ENCODE data around the gene AKR1C1.
"Not testable (repeated sequence)": the region's sequence is repeated elsewhere in the genome, so short reads cannot be mapped to it uniquely, and the experiment has no call there.

AKR1C1 gene

GRCh38 chr10:4972369-4973142 lies 9.3 kb downstream of the AKR1C1 start:
- H3K27ac ChIP-seq, H3K9ac ChIP-seq, H3K27me3 ChIP-seq, H3K4me3 ChIP-seq, H4K20me1 ChIP-seq, H3K4me2 ChIP-seq, H3K36me3 ChIP-seq, H3K4me1 ChIP-seq, H3K9me3 ChIP-seq: not testable (repeated sequence)

DNA sequence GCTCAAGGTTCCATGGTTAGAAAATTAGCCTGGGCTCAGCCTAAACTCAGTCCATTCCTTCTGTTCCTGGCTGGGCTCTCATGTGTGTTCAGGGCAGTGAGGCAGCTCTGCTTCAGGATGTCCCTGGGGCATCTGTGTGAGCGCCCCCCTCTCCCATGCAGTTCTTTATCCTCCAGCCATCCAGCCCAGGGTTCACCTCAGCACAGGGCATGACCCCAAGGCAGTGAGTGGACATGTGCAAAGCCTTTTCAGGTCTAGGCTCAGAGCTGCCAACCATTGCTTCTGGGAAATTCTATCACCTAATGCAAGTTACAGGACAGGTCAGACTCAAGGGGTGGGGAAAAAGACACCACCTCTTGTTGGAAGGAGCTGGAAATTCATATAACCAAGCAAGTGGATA lies 10.1 kb downstream of the AKR1C1 start:
- not testable (repeated sequence) for H3K36me3 ChIP-seq, H3K9me3 ChIP-seq, H3K4me2 ChIP-seq, H3K4me3 ChIP-seq, H3K27me3 ChIP-seq, H4K20me1 ChIP-seq, H3K9ac ChIP-seq, H3K27ac ChIP-seq, H3K4me1 ChIP-seq

GRCh38 chr10:4974400-4974799 lies 11.2 kb downstream of the AKR1C1 start:
- H3K27ac ChIP-seq, H3K27me3 ChIP-seq, H3K9me3 ChIP-seq, H3K4me1 ChIP-seq, H3K4me2 ChIP-seq, H3K9ac ChIP-seq, H3K36me3 ChIP-seq, H4K20me1 ChIP-seq, H3K4me3 ChIP-seq: not testable (repeated sequence)

DNA sequence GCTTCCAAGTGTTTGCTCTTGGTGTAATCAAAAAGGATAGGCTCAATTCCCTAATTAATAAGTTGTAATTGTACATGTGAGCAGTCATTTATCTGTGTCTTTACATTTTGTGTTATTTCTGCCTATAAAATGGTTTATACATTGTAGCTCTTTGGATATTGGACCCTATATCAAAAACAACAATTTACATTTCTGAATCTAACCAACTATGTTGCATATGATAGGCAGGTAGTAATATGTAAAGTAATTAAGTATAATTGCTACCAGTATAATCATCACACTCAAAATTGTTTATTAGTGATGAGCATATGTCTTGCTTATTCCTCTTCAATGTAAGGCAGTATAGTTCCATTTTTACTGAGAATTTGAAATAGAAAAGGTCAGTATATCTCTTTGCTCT lies 13.8 kb downstream of the AKR1C1 start:
- H3K4me2 ChIP-seq = no peak overlapping the region

GRCh38 chr10:4978870-4979269 lies 15.7 kb downstream of the AKR1C1 start:
- peaks cover 9% of the 10 kb centered on the region; the same call in 1 of the 2 replicates for H3K4me1 ChIP-seq
- no peak overlapping the region for H3K9ac ChIP-seq
- H3K4me2 ChIP-seq = no peak overlapping the region
- no peaks in the 10 kb centered on the region for H3K36me3 ChIP-seq
- no peaks in the 10 kb centered on the region for H4K20me1 ChIP-seq
- no peaks in the 10 kb centered on the region for H3K9me3 ChIP-seq
- H3K27me3 ChIP-seq = no peaks in the 10 kb centered on the region
- no peak overlapping the region for H3K27ac ChIP-seq
- H3K4me3 ChIP-seq = no peak overlapping the region
- TF ChIP-seq Cebpa-rat (IDR thresholded peaks at IDR 0.05) = no peak

More for the DNA sequence above, 13.8 kb downstream of the AKR1C1 start:
- H4K20me1 ChIP-seq = no peaks in the 10 kb centered on the region
- no peaks in the 10 kb centered on the region for H3K27me3 ChIP-seq
- H3K36me3 ChIP-seq = no peaks in the 10 kb centered on the region
- H3K27ac ChIP-seq = no peak overlapping the region
- no peak overlapping the region for H3K4me3 ChIP-seq
- TF ChIP-seq Cebpa-rat (IDR thresholded peaks at IDR 0.05) = no peak
- no peak overlapping the region for H3K9ac ChIP-seq
- H3K4me1 ChIP-seq = peaks cover 6% of the 10 kb centered on the region; the same call in 1 of the 2 replicates
- no peaks in the 10 kb centered on the region for H3K9me3 ChIP-seq

GRCh38 chr10:4980793-4981192 lies 17.6 kb downstream of the AKR1C1 start:
- H3K4me2 ChIP-seq = no peak overlapping the region
- H3K9me3 ChIP-seq = no peaks in the 10 kb centered on the region
- no peak overlapping the region for H3K27ac ChIP-seq
- no peaks in the 10 kb centered on the region for H3K27me3 ChIP-seq
- no peak overlapping the region for H3K4me3 ChIP-seq
- no peaks in the 10 kb centered on the region for H4K20me1 ChIP-seq
- H3K36me3 ChIP-seq = no peaks in the 10 kb centered on the region
- H3K9ac ChIP-seq = no peak overlapping the region
- H3K4me1 ChIP-seq = peaks cover 9% of the 10 kb centered on the region; the same call in 1 of the 2 replicates
- no peak for TF ChIP-seq Cebpa-rat (IDR thresholded peaks at IDR 0.05)

- Histone ChIP-seq H3K9ac (no peak overlapping the region), H4K20me1 (no peaks in the 10 kb centered on the region), H3K27ac (no peak overlapping the region), H3K4me3 (no peak overlapping the region), H3K4me2 (peak overlapping the region; percentile 28; the same call in 1 of the 2 replicates), H3K36me3 (no peaks in the 10 kb centered on the region), H3K9me3 (no peaks in the 10 kb centered on the region), H3K4me1 (peaks cover 9% of the 10 kb centered on the region; the same call in 1 of the 2 replicates), H3K27me3 (no peaks in the 10 kb centered on the region)
- no peak for TF ChIP-seq Cebpa-rat (IDR thresholded peaks at IDR 0.05)
Observed at GRCh38 chr10:4981722-4982471, 18.7 kb downstream of the AKR1C1 start.

DNA sequence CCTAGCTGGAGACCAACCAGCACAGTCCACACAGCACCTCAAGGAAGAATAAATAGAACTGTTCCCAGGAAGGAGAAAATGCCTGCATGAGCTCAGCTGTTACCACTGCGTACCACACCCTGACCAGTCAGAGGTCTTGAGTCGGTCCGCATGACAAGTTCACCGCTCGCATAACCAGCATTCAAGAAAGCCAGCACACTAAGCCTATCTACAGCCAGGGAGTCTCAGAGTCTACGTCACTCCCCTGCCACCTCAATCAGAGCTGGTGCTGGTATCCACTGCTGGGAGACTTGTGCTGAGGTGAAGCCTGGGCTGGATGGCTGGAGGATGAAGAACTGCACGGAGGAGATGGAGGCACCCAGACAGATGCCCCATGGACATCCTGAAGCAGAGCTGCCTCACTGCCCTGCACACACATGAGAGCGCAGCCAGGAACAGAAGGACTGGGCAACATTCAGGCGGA lies 19.6 kb downstream of the AKR1C1 start:
- H3K4me1 ChIP-seq = peaks cover 9% of the 10 kb centered on the region; the same call in 1 of the 2 replicates
- no peaks in the 10 kb centered on the region for H4K20me1 ChIP-seq
- H3K27ac ChIP-seq = no peak overlapping the region
- no peak overlapping the region for H3K4me2 ChIP-seq
- no peaks in the 10 kb centered on the region for H3K36me3 ChIP-seq
- H3K27me3 ChIP-seq = no peaks in the 10 kb centered on the region
- no peak overlapping the region for H3K9ac ChIP-seq
- no peak for TF ChIP-seq Cebpa-rat (IDR thresholded peaks at IDR 0.05)
- H3K4me3 ChIP-seq = no peak overlapping the region
- no peaks in the 10 kb centered on the region for H3K9me3 ChIP-seq

DNA sequence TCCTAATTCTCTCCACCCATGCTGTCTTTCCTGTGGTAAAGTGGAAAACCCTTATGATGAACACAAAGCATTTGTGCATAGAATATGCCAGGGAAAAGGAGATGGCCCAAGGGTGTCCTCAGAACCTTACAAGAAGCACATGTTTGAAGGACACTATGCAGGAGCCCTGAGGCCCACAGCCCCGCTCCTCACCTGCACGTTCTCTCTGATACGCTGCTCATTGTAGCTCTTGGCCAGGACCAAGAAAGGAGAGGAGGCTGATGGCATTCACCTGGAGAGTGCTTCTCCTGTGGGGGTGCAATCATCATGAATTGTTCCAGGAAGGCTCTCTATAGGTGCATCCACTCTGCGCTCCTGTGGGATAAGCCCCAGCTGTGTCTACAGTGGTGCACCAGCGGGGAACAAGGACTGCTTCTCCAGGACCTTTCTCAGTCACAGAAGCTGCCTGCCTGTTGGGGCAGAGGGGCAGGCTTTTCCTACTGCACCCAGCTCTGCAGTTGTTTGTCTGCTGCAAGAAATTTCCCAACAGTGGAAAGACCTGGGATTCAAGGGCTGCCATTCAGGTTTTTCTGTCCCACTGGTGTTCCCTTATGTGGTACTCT lies 20.5 kb downstream of the AKR1C1 start:
- H3K4me1 ChIP-seq = peaks cover 9% of the 10 kb centered on the region; the same call in 1 of the 2 replicates
- no peaks in the 10 kb centered on the region for H3K9me3 ChIP-seq
- no peaks in the 10 kb centered on the region for H4K20me1 ChIP-seq
- H3K27ac ChIP-seq = no peak overlapping the region
- H3K27me3 ChIP-seq = no peaks in the 10 kb centered on the region
- H3K4me2 ChIP-seq = no peak overlapping the region
- no peak overlapping the region for H3K9ac ChIP-seq
- no peak for TF ChIP-seq Cebpa-rat (IDR thresholded peaks at IDR 0.05)
- no peak overlapping the region for H3K4me3 ChIP-seq
- no peaks in the 10 kb centered on the region for H3K36me3 ChIP-seq

DNA sequence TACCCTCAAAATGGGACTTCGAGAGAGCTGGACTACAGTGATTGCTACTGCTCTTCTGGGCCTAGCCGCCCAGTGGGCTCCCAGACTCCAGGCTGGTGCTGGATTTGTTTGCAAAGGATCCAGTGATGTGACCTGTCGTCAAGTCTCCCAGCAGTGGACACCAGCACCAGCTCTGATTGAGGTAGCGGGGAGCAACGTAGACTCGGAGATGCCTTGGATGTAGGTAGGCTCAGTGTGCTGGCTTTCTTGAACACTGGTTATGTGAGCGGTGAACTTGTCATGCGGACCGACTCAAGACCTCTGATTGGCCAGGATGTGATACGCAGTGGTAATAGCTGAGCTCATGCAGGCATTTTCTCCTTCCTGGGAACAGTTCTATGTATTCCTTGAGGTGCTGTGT lies 21.0 kb downstream of the AKR1C1 start:
- no peaks in the 10 kb centered on the region for H3K9me3 ChIP-seq
- peaks cover 9% of the 10 kb centered on the region; the same call in 1 of the 2 replicates for H3K4me1 ChIP-seq
- no peak overlapping the region for H3K9ac ChIP-seq
- TF ChIP-seq Cebpa-rat (IDR thresholded peaks at IDR 0.05) = no peak
- H3K36me3 ChIP-seq = no peaks in the 10 kb centered on the region
- H4K20me1 ChIP-seq = no peaks in the 10 kb centered on the region
- H3K27ac ChIP-seq = no peak overlapping the region
- H3K4me2 ChIP-seq = no peak overlapping the region
- H3K27me3 ChIP-seq = no peaks in the 10 kb centered on the region
- no peak overlapping the region for H3K4me3 ChIP-seq

Measured in BLaER1 (cell line).